A673 (cell line): ENCODE data around the gene AXL. TPM values are rescaled to one million over a fixed set of nuclear protein-coding genes. Genes with fewer than 3 reads are reported as not detected.
"Not testable (repeated sequence)": the region's sequence is repeated elsewhere in the genome, so short reads cannot be mapped to it uniquely, and the experiment has no call there.

ENCODE experiments used
- BruUV-seq: library from RNA; stranded (reverse); fragments of 400-500 nt; replicated peaks from 2 replicates; lab custom pipeline; 2021; lab: Mats Ljungman, UMichigan
- CTCF ChIA-PET: fragments of 300-600 bp; sonication (Branson Sonifier 250); formaldehyde crosslinking; loops from one replicate; lab custom pipeline; 2022; ENCODE audit warnings: antibody characterized with exemption; lab: Charles Lee
- POLR2A ChIA-PET: fragments of 300-600 bp; sonication (Branson Sonifier 250); formaldehyde crosslinking; loops from one replicate; lab custom pipeline; 2022; ENCODE audit warnings: antibody characterized with exemption; ENCODE audit not compliant: low non-redundant PET; lab: Charles Lee
- DNase-seq: peaks from one replicate; pipeline ENCODE4 v3.0.0-alpha.2; 2015; ENCODE audit warnings: low spot score
- H3K27ac ChIP-seq: fragments of 200-600 bp; sonication (generic); 2 replicates; pipeline ENCODE4 v1.5.1; 2016; ENCODE audit warnings: mixed run types, low read depth, mild to moderate bottlenecking, mixed read lengths, antibody characterized with exemption, low read length; ENCODE audit not compliant: poor library complexity, severe bottlenecking
- H3K27me3 ChIP-seq: fragments of 200-600 bp; sonication (generic); replicated peaks from 2 replicates; pipeline ENCODE4 v1.6.1; 2017; ENCODE audit warnings: mixed run types, low read depth, mild to moderate bottlenecking, mixed read lengths, antibody characterized with exemption, low read length; ENCODE audit not compliant: insufficient read depth, poor library complexity
- H3K36me3 ChIP-seq: fragments of 200-600 bp; sonication (generic); 2 replicates; pipeline ENCODE4 v1.6.1; 2016; ENCODE audit warnings: mixed run types, mild to moderate bottlenecking, mixed read lengths, antibody characterized with exemption, low read length; ENCODE audit not compliant: insufficient read depth, poor library complexity, severe bottlenecking
- H3K4me1 ChIP-seq: fragments of 200-600 bp; sonication (generic); 2 replicates; pipeline ENCODE4 v1.6.1; 2017; ENCODE audit warnings: mixed run types, mild to moderate bottlenecking, mixed read lengths, antibody characterized with exemption, low read length; ENCODE audit not compliant: insufficient read depth, poor library complexity, severe bottlenecking
- H3K4me3 ChIP-seq: fragments of 200-600 bp; sonication (generic); 2 replicates; pipeline ENCODE4 v1.5.1; 2016; ENCODE audit warnings: low read depth, mixed run types, mild to moderate bottlenecking, mixed read lengths, low read length; ENCODE audit not compliant: poor library complexity, severe bottlenecking
- H3K9me3 ChIP-seq: fragments of 200-600 bp; sonication (generic); 2 replicates; pipeline ENCODE4 v1.6.1; 2016; ENCODE audit warnings: mixed run types, low read depth, mild to moderate bottlenecking, mixed read lengths, antibody characterized with exemption, low read length; ENCODE audit not compliant: poor library complexity, severe bottlenecking
- CTCF ChIP-seq: fragments of 300-800, 200-600 bp; sonication (generic); conservative IDR thresholded peaks from 2 replicates; pipeline ENCODE4 v1.5.1; 2017; ENCODE audit warnings: low read depth, mild to moderate bottlenecking, antibody characterized with exemption, low read length, moderate library complexity, mixed read lengths
- EZH2 ChIP-seq: fragments of 200-600 bp; sonication (generic); IDR thresholded peaks from 2 replicates; pipeline ENCODE4 v1.6.1; 2017; ENCODE audit warnings: borderline replicate concordance, low read depth, mild to moderate bottlenecking, mixed read lengths, antibody characterized with exemption, low read length; ENCODE audit not compliant: poor library complexity, severe bottlenecking
- intact Hi-C: fragments of 100-400 bp; cut with micrococcal nuclease; formaldehyde crosslinking; loops from one replicate; pipeline ENCODE4 v1.10.0; 2022; ENCODE audit not compliant: unreplicated experiment
- total RNA-seq: library from RNA; stranded (reverse); gene quantifications from 2 replicates; pipeline ENCODE4 v1.2.3, GENCODE V29; 2021

Gene AXL
- total RNA-seq, 1 experiment from 2014 or later: 1.0 TPM

- no peaks in the 10 kb centered on the region for H3K36me3 ChIP-seq
- CTCF ChIA-PET: no interaction called here
- POLR2A ChIA-PET: no interaction called here
- H3K9me3 ChIP-seq: no peaks in the 10 kb centered on the region
- DNase-seq: no peak
- no TSS peak for BruUV-seq
- no peaks in the 10 kb centered on the region for H3K4me1 ChIP-seq
- no peak overlapping the region for H3K4me3 ChIP-seq
- no peaks in the 10 kb centered on the region for H3K27me3 ChIP-seq
- intact Hi-C loops: no loop called here
- TF ChIP-seq EZH2 (no peak), CTCF (no peak)
- H3K27ac ChIP-seq: no peak overlapping the region
Measured at GRCh38 chr19:41174297-41174928, 44.6 kb upstream of the AXL start.

- intact Hi-C loops: no loop called here
- H3K36me3 ChIP-seq: no peaks in the 10 kb centered on the region
- no peak overlapping the region for H3K4me3 ChIP-seq
- no peak overlapping the region for H3K27ac ChIP-seq
- no peaks in the 10 kb centered on the region for H3K27me3 ChIP-seq
- POLR2A ChIA-PET: no interaction called here
- DNase-seq: peak; percentile 40
- TF ChIP-seq EZH2: no peak
- no peak for TF ChIP-seq CTCF
- CTCF ChIA-PET: interaction anchor here (0.6 kb wide), 2 partner anchors 15 to 24 kb away, joined by 3 to 17 read pairs; no protein-coding TSS in a partner anchor
- no peaks in the 10 kb centered on the region for H3K4me1 ChIP-seq
- H3K9me3 ChIP-seq: no peaks in the 10 kb centered on the region
- no TSS peak for BruUV-seq
Measured at GRCh38 chr19:41175801-41176777, 42.9 kb upstream of the AXL start.

GRCh38 chr19:41180173-41180572 lies 38.9 kb upstream of the AXL start:
- H3K36me3 ChIP-seq, H3K4me1 ChIP-seq, H3K9me3 ChIP-seq, H3K4me3 ChIP-seq, CTCF ChIA-PET, H3K27me3 ChIP-seq, POLR2A ChIA-PET, H3K27ac ChIP-seq, intact Hi-C loops, BruUV-seq, DNase-seq: not testable (repeated sequence)
